ENCODE results near the gene GPC6.

GPC6 gene

DNA sequence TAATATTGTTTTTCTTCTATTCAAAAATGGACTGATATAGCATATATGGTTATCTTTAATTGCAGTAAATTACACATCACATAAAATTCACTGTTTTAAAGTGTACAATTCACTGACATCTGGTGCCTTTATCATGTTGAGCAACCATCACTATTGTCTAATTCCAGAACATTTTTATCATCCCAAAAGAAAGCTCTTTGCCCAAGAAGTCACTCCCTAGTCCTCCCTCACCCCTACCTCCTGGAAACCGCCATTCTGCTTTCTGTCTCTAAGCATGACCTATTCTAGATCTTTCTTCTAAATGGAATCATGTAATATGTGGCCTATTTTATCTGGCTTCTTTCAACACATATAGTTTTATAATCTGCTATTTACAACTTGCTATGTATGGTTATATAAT lies 727.2 kb downstream of the GPC6 start:
- no peak for DNase-seq

DNA sequence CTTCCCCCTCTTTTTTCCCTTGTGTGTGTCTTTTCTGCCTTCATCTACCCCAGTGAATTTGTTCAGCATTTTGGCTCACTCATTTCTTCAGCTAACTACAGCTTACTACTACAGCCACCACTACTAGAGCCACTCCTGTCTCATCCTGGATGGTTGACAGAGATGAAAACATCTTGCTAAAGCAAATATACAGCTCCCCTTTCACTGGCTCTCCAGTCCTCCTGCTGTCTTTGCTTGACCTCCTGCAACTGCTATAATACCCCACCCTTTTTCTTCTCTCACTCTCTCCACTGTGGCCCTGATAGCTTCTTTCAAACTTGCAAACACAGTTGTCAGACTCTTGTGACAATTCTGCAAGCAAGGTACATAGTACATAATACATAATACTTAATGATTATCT lies 729.3 kb downstream of the GPC6 start:
- no peak for DNase-seq

DNA sequence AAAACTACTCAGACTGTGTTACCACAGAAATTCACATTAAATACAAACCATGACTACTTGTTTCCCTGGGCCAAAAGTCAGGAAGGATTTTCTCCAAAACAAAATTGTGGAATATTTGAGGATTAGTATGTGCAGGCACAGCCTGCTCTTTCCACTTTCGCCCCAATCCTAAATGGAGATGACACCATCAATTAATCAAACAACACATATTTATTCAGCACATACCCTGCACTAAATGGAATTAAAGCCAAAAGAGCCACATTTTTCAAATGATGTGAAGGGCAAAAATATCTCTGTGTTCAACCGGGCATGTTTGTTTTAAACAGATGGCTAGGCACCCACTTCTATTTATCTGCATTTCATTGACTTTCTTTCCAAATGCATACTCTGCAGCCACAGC lies 729.8 kb downstream of the GPC6 start:
- no peak for DNase-seq

DNA sequence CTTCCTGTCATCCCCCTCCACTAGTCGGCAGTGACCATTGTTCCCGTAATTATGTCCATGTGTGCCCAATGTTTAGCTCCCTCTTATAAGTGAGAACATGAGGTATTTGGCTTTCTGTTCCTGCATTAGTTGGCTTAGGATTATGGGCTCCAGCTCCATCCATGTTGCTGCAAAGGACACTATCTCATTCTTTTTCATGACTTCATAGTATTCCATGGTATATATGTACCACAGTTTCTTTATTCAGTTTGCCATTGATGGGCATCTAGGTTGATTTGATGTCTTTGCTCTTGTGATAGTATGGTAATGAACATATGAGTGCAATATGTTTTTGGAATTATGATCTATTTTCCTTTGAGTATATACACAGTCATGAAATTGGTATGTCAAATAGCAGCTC lies 730.8 kb downstream of the GPC6 start:
- no peak for DNase-seq

DNA sequence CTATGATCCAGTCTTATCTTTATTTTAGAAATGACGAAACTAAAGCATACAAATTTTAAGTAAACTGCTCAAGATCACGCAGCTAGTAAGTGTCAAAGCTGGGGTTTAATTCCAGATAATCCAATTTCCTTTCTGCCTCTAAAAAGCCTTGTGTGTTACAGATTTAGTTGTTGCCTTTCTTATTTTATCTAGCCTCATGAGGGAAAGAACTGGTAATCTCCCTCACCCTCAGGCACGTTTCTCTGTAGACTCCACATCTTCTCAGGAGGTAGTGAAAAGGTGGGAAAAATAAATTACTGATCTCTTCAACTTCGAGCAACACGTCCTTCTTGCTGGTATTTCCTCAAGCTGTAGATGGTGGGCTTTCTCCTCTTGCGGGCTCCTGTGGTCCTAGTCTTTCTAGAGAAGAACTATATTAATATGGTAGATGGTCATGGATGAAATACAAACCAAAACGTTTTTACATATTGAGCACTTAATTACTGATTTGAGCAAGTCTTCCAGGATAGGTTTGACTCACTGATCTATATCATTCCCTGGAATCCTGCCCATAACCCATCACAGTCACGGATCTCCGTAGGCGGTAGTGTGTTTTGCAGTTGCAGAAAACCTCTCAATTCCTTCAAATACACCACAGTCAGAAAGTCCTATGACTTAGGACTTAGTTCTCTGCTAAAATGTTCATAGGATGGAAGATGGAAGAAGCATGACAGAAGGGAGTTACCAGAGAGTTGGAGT lies 733.4 kb downstream of the GPC6 start:
- DNase-seq: no peak

DNA sequence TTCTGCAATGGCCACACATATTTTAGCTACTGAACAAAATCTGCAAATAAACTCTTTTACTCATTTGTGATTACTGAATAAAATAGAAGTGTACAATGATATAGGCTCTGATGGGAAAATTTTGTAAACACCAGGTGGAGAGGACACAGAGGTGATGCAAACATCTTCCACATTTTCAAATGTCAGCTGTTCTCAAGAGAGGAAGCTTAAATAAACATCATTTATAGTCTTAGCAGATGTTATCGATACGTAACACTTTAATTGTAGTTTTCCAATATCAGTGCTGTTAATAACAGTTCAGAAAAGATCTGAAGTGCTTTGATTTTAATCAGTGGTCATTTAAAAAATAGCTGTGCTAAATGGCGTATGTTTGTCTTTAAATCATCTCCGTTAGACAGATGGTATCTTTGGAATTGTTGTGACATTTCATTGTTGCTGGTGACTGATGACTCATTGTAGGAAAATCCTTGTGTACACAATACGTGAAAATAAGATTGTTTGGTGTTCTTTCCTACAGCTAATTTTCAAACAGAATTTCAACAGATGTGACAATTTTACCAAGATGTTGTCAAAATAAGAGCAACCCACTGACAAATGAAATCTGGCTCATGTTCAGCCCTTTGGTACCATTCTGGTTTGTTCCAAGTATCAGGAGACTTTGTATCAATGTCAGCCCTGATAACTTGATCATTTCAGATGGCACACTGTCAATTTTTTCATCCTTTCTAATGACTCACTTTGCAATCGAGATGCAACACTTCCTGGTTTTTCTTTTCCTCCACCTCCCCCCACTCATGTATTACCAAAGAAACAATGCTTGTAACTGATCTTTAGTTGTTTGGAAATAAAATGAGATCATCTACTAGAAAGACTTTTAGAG lies 736.9 kb downstream of the GPC6 start:
- no peak for DNase-seq

DNA sequence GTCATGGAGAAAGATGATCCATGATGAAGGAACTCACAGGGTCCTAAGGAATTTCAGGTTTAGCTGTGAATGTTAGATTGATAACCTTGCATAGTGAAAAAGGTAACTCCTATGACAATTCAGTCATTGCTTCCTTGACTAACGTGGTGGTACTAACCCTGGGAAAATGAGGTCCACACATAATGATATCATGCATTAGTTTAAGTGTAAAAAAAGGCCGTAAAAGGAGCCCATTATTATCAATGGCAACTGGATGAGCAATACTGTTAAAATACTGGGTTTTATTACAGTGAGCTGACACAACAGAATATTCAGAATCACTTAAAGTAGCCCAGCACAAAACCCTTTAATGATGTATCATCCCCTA lies 737.5 kb downstream of the GPC6 start:
- no peak for DNase-seq

DNA sequence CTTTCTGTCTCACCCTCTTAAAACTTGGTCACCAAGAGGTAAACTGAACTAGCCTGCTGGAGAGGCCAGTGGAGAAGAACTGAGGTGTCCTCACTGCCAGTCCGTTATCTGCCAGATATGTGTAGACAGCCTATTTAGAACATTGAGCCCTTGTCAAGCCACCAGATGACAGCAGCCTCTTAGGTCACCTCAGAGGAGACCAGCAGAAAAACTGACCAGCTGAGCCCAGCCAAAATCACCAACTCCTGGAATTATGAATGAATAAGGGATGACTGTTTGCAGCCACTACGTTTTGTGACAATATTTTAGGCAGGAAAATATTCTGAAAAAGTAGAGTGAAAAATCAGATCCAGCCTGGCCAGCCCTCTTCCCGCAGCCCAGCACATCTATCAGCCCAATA lies 739.0 kb downstream of the GPC6 start:
- DNase-seq: no peak

DNA sequence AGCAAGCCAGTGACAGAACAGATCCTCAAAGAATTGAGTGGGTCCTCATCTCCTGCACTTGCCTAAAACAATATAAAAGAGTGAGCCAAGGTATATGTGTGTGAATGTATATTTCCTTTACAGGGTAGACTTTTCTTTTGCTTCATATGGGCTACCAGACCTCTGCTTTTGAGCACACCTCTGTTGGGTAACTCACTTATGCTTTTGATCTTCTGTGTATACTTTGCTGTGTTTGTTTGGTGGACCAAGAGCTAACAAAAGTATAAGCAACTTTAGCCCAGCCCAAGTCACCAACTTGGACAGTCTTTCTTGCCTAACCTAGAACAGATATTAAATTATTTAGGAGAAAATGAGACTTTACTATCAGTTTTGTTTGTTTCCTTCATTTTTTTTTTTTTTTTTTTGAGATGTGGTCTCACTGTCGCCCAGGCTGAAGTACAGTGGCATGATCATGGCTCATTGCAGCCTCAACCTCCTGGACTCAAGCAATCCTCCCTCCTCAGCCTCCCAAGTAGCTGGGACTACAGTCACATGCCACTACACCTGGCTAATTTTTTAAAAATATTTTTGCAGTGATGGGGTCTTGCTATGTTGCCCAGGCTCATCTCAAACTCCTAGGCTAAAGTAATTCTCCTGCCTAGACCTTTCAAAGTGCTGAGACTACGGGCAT lies 739.8 kb downstream of the GPC6 start:
- no peak for DNase-seq

DNA sequence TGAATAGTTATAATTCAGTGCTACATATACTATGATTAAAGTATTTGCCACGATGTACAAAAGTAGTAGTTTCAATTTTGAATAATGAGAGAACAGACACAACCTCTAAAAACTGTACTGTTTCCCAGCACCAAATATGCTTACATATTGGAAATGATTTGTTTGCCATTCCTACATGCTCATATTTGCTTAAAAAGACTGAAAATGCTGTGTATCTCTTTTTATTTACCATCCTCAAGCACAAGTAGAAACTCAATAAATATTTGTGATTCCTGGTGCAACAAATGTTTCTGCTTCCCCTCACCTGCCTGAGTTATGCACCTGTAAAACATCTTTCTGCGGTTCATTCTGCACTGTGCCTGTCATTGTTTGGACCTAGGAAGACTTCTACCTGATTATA lies 740.7 kb downstream of the GPC6 start:
- no peak for DNase-seq

DNA sequence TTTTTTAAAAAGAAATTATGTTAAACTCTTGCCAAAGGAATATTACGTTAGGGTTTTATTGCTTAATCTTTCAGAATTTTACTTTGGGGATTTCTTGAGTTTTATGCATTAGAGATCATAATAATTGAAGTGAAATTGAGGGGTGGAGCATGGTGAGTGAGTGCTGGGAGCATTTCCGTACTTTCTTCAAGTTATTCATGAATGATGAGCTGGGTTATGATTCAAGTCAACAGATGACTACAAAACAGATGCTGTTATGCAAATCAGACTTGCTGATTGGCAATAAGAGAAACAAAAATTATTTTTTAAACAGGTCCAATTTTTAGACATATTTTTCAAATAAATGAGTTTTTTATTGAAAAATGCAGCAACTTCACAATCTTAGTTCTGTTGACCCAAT lies 748.6 kb downstream of the GPC6 start:
- DNase-seq: no peak

DNA sequence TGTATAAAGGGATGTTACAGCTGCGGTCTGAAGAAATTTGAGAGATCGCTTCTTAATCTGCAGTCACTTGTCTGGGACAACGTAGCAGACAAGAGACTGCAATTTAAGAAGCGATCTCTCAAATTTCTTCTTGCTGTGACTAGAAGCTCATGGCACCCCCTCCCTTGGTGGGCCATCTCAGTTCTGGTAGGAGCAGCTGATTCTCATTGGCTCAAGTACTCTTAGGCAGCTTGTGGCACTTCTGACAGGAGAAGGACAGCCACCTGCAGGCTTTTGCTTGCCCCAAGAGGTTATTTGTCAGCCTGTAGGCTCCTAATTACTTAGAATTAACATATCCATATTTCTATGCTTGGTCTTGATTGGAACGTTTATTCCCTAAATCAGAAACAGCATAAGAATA lies 749.9 kb downstream of the GPC6 start:
- no peak for DNase-seq

DNA sequence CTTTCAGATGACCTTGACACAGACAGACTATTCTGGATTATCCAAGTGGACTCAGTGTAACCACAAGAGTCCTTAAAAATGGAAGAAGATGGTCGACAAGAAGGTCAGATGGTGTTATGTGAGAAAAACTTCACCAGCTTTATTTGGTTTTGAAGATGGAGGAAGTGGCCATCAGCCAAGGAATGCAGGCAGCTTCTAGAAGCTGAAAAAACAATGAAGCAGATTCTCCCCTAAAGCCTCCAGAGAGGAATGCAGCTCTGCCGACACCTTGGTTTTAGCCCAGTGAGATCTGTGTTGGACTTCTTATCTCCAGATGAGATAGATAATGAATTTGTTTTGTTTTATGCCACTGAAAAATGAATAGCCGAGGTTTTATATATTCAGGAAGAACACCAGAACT lies 751.4 kb downstream of the GPC6 start:
- no peak for DNase-seq

DNA sequence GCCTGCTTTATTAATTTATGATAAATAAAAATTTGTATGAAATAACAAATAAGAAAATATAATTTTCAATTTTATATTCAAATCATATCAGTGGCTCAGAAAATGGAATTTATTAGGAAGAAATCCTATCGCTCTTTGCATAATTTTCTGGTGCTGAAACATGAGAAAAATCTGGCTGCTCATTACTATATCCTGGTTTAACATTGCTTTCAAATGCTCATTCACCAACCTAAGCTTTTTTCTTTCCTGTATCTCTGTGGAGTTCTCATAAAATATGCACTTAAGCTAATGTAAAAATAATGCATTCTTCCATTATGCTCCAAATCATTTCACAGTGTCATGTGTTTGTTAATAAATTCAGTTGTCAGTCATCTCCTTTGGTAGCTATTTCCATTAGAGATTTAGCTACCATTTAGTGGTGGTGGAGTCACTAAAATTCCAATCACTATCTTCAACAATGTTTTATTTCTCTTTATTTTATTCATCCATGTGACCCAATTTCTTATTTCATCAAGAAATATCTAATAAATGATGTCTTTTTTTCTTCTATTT lies 754.9 kb downstream of the GPC6 start:
- no peak for DNase-seq

DNA sequence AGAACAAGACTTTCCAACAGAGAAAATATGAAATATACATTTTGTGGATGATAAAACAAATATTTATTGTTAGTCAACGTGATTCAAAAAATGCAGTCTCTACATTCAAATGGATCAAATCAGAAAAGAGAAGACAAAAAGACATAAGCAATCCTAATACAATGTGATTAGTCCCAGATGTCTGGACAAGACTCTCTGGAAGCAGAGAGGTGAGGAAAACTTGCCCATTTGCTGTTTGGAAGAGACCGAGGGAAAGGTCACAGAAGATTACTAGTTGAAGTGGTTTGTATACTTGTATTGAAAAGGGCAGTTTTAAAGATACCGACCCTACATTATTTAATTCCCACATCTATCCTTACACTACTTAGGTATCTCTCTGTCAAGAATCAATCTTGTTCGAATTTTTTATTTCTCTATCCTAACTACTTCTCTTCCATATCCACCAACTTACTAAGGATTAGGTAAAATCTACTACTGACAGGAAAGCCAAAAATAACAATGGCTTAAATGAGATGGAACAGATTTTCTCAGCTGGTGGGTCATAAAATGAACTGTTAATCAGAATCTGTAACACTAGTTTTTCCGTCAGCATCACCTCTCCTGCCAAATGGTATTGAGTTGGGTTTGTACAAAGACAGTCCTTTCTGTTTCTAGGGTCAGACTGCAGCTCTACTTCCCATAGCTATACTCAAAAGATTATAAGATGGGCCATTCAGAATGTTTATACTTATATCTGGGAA lies 755.7 kb downstream of the GPC6 start:
- DNase-seq: no peak

DNA sequence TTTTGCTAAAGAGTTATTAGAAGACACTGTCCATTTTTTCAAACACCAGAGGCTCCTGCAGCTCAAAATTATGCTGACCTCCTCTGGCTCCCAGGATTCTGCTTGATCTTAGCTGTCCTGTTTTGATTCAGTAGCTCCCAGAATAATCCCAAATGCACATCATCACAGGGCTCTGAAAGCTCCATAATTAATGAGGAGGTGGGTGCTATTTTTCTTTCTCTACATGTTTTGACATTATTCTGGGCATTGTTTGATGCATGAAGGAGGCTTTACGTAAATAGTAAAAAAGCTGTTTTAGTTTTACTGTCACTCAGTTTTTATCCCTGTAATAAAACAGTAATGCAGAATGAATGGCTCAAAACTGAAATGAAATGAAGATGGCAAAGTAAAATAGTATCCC lies 757.4 kb downstream of the GPC6 start:
- no peak for DNase-seq

DNA sequence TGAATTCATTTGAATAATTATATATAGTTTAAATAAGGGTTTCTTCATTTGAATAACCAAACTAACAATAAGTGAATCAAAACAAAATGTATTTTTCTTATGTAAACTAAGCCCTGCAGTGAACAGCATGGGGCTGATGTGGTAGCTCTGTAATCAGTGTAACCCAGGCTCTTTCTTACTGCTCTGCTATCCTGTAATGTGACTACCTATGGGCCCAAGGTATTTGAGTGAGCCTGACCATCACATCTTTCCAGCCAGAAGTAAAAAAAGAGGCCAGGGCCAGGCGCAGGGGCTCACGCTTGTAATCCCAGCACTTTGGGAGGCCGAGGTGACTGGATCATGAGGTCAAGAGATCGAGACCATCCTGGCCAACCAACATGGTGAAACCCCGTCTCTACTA lies 758.3 kb downstream of the GPC6 start:
- no peak for DNase-seq

DNA sequence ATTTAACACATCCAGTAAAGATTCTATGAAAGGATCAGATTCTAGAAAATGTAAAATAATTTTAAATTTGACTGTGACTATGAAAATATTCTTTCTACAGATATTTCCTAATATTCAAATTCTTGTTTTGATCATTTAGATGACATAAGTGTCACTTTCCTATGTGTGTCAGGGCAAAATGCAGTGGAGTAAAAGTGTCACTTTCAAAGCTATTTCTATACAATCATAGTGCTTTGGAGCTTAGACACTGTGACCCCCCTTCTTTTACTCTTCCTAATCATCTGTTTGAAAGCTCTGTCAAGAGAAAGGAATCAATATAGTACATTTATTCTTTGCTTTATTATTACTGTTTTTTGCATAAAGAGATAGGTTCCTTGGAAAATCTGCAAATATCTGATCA lies 760.9 kb downstream of the GPC6 start:
- no peak for DNase-seq

DNA sequence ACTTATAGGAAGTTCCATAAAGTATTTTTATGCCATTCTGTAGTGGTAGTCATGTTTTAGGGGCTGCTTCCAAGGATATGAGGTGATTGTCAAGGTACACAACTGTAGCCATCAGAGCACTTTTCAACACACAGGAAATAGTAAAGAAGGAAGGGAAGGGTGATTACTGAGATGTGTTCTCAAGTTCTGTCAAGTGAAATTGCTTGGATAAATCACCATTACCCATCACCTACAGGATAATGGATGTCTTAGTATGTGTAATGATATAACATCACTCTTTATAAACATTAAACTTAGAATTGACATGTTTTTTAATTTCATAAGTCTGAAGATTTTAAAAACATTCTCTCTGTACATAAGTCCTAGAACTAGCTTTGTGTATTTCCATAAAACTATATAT lies 765.0 kb downstream of the GPC6 start:
- DNase-seq: no peak

DNA sequence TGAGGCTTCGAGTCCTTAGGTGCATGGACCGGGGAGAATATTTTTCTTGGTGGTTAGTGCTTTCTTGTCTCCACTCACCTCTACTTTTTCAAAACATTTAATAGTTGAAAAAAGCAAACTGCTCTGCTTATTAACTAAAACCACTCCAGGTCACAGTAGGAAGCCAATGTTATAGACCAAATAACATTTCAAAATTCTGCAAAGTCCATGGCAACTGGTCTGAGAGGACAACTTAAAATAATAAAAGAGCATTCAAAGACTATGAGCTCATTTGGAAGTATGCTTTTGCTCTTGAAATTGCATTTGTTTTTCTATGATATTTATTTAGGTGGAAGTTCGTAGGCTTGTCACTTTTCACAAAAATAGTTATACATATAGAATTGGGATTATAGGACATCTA lies 769.9 kb downstream of the GPC6 start:
- DNase-seq: no peak

DNA sequence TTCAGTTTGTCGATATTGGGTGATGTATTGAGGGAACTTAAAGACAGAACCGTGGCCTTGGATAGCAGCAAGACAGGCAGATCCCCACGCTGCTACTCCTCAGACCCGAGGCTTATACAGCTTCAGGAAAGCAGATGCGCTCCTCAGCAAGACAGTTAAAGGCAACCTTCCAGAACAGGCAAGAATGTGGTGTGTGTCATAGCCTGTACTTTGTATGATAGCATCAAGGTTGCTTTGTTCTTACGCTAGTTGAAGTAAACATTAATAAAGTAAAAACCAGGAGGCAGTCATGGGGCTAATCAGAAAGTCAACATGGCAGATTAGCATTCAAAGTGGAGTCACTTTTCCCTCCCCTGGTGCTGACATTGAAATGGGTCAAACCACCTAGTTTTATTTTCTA lies 779.7 kb downstream of the GPC6 start:
- no peak for DNase-seq

DNA sequence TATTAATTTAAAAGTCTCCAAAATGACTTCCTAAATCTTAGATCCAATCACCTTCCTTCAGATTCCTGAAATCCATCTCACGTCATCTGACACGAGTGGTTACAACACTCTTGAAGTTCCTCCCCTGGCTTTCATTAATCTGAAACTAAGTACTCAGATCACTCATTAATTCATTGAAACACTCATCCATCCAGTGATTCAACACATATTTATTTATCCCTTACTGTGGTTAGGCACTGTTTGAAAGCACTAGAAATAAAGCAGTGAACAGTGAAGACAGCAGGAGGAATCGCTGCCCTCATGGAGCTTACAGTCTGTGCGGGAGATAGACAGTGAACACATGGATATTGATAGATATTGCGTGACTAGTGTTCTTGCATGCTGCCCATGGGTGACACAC lies 780.5 kb downstream of the GPC6 start:
- DNase-seq: no peak

DNA sequence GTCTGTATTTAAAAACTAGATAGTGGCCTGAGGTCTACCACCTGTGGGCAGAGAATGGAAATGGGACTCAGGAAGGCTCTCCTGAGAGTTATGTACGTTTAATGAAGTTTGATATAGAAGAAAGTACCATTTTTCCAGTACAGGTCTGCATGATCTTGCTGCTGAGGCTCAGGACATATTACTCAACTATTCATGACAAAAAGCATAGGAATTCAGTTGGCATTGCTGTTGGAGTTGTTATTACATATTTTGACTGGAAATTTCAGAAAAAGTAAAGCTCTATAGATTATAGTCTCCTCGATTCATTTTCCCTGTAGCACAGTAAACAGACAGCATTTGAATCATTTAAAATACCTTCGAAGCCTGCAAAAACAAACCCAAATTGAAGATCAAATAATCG lies 783.1 kb downstream of the GPC6 start:
- no peak for DNase-seq

Data from CD4-positive, alpha-beta T cell treated with Interleukin-4 for 4 hours (primary cell).